Transverse colon (tissue), 4 donors: ENCODE results near the gene TRIL. TPM values are rescaled to one million over a fixed set of nuclear protein-coding genes. Genes with fewer than 3 reads are reported as not detected.

Experiments
- DNase-seq: peaks from one replicate; pipeline ENCODE4 v3.0.0-alpha.2; 2019
- H3K27ac ChIP-seq, 4 donors: fragments of 200-600 bp; sonication (generic); 2 replicates each; pipeline ENCODE4 v1.5.1; 2016 to 2018; ENCODE audit warnings: inconsistent platforms in 4 of 4
- H3K27me3 ChIP-seq: fragments of 200-600 bp; sonication (generic); 2 replicates; pipeline ENCODE4 v1.5.1; 2017; ENCODE audit warnings: inconsistent platforms
- H3K36me3 ChIP-seq, 4 donors: fragments of 200-600 bp; sonication (generic); 2 replicates each; pipeline ENCODE4 v1.5.1; 2017 to 2019; ENCODE audit warnings: inconsistent platforms in 4 of 4
- H3K4me1 ChIP-seq, 4 donors: fragments of 200-600 bp; sonication (generic); 2 replicates each; pipeline ENCODE4 v1.5.1; 2017 to 2020; ENCODE audit warnings: inconsistent platforms in 4 of 4
- H3K4me3 ChIP-seq, 4 donors: fragments of 200-600 bp; sonication (generic); 1 replicate in 1 of 4; 2 replicates in 3 of 4; pipeline versions ENCODE4 v1.5.1 to v1.6.1; 2017 to 2019; ENCODE audit warnings: inconsistent platforms in 4 of 4
- H3K9me3 ChIP-seq, 2 donors: fragments of 200-600 bp; sonication (generic); 2 replicates each; pipeline ENCODE4 v1.5.1; 2017 to 2019; ENCODE audit warnings: inconsistent platforms in 2 of 2
- EP300 ChIP-seq: sonication (generic); formaldehyde crosslinking; IDR thresholded peaks from one replicate; pipeline ENCODE4 v1.6.1; 2017; ENCODE audit warnings: antibody characterized with exemption, low read depth
- POLR2A ChIP-seq: fragments of 450-650 bp; IDR thresholded peaks from one replicate; pipeline ENCODE4 v1.6.1; 2016; ENCODE audit warnings: antibody characterized with exemption, mild to moderate bottlenecking, moderate library complexity
- POLR2AphosphoS5 ChIP-seq, 3 donors: sonication (generic); formaldehyde crosslinking; IDR thresholded peaks; one replicate each; pipeline ENCODE4 v1.6.1; 2016; ENCODE audit warnings: antibody characterized with exemption in 3 of 3
- WGBS, 2 donors: methylation state at CpG; one replicate each; pipeline ENCODE4 v1.1.5; 2018; ENCODE audit warnings: low coverage in 1 of 2; 5-methylcytosine and 5-hydroxymethylcytosine counted together
- in situ Hi-C, 4 donors: fragments of 200-750 bp; cut with MboI; loops; one replicate each; pipeline versions ENCODE4 v1.15.0 to v1.15.1; 2017; ENCODE audit warnings: low sequenced_read_pairs in 3 of 4, low pct_ligation_motif_present in 1 of 4, low pct_unique_long_range_greater_than_20kb in 1 of 4
- intact Hi-C: fragments of 100-400 bp; cut with DNase I; formaldehyde crosslinking; loops from one replicate; pipeline ENCODE4 v1.15.1; 2023; ENCODE audit warnings: low total_unique reads
- total RNA-seq, 4 donors: library from RNA; depleted of rRNA; stranded (reverse); fragments of >200 nt; gene quantifications; one replicate each; pipeline ENCODE4 v1.1.0, GENCODE V29; 2016
- TF ChIP-seq, protein P1 (sequence below), 5 experiments: fragments of 200-600 bp in 3 of 5; fragments of 450-650 bp in 2 of 5; sonication (generic) in 3 of 5; IDR thresholded peaks; 1 replicate in 2 of 5; 2 replicates in 3 of 5; pipeline ENCODE4 v1.5.1; 2016 to 2017; ENCODE audit warnings: antibody characterized with exemption in 5 of 5, inconsistent platforms in 3 of 5, mild to moderate bottlenecking in 2 of 5, moderate library complexity in 1 of 5

TRIL gene
- total RNA-seq, 4 donors from 2014 or later: 0.79 to 3.0 (median 1.0) TPM

GRCh38 chr7:28905464-28905863 is 52.7 kb downstream of the TRIL start:
- Histone ChIP-seq H3K27me3 (no peaks in the 10 kb centered on the region), H3K36me3 (no peaks in the 10 kb centered on the region), H3K9me3 (no peaks in the 10 kb centered on the region), H3K4me1 (no peaks in the 10 kb centered on the region), H3K4me3 (no peak overlapping the region), H3K27ac (no peak overlapping the region)
- intact Hi-C loops (no loop called here), in situ Hi-C loops (no loop called here)
- TF ChIP-seq POLR2A (no peak), EP300 (no peak), POLR2AphosphoS5 (IDR thresholded peaks at IDR 0.05) (no peak)
- TF ChIP-seq, protein P1, sequence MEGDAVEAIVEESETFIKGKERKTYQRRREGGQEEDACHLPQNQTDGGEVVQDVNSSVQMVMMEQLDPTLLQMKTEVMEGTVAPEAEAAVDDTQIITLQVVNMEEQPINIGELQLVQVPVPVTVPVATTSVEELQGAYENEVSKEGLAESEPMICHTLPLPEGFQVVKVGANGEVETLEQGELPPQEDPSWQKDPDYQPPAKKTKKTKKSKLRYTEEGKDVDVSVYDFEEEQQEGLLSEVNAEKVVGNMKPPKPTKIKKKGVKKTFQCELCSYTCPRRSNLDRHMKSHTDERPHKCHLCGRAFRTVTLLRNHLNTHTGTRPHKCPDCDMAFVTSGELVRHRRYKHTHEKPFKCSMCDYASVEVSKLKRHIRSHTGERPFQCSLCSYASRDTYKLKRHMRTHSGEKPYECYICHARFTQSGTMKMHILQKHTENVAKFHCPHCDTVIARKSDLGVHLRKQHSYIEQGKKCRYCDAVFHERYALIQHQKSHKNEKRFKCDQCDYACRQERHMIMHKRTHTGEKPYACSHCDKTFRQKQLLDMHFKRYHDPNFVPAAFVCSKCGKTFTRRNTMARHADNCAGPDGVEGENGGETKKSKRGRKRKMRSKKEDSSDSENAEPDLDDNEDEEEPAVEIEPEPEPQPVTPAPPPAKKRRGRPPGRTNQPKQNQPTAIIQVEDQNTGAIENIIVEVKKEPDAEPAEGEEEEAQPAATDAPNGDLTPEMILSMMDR (IDR thresholded peaks at IDR 0.05): no peak
- WGBS, 2 donors: 84 to 100% methylated on average over 2 to 3 of the region's 3 CpGs
- no peak for DNase-seq

- WGBS, 2 donors: 67 to 70% methylated on average over 8 to 10 of the region's 10 CpGs
- in situ Hi-C loops (no loop called here), intact Hi-C loops (loop anchor here (5.0 kb wide), 1 partner anchor 1613 kb away; no protein-coding TSS in a partner anchor)
- Histone ChIP-seq H3K27ac (peak overlapping the region in 1 of 4 donors; percentile 16), H3K4me3 (peak overlapping the region in 2 of 4 donors; percentile 10 to 17), H3K9me3 (no peaks in the 10 kb centered on the region), H3K36me3 (no peaks in the 10 kb centered on the region), H3K27me3 (no peaks in the 10 kb centered on the region), H3K4me1 (no peaks in the 10 kb centered on the region)
- DNase-seq: no peak
- TF ChIP-seq POLR2AphosphoS5 (IDR thresholded peaks at IDR 0.05): no peak
- TF ChIP-seq, protein P1 (IDR thresholded peaks at IDR 0.05): no peak
- TF ChIP-seq EP300: no peak
- TF ChIP-seq POLR2A: no peak
These were observed 53.5 kb downstream of the TRIL start for GRCh38 chr7:28904578-28905048.

DNA sequence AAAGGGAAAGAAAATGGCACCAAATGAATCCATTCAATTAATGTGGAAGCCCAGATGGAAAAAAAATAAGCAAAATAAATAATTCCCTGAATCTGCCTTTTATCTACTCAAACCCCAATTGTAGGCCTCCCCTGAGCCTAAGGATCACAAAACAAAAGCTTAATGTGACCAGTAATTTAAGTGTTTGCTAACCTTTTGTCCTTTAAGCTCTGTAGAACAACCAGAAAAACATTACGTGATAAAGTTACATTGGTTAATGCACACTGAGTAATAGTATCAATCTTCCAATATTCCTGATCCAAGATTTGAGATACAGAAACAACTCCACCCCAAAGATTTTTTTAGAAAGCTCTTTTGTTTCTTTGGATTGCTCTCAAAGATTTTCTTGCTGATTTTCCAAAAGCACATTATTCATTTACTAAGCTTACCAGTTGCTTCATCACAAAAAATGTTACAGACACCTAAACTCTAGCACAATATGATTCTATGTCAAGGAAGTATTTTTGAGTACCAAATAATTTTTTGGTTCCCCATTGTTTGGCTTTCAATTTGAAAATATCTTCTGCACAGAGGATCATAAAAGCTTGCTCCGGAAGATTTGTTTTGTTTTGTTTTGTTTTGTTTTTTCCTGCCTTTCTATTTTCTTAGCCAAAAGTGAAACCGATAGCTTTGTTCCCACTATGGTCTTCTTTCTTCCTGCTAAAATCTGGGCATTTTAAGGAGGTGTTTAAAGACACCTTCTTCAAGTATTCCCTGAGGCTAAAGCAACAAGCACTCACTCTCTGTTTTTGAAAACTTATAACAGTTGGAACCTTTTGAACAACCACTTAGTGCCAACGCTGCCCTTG is 54.2 kb downstream of the TRIL start:
- Histone ChIP-seq H3K4me1 (no peaks in the 10 kb centered on the region), H3K36me3 (no peaks in the 10 kb centered on the region), H3K4me3 (peak overlapping the region in 2 of 4 donors; percentile 10 to 17), H3K27me3 (no peaks in the 10 kb centered on the region), H3K27ac (peak overlapping the region in 1 of 4 donors; percentile 16), H3K9me3 (no peaks in the 10 kb centered on the region)
- intact Hi-C loops: loop anchor here (5.0 kb wide), 1 partner anchor 1613 kb away; no protein-coding TSS in a partner anchor
- TF ChIP-seq POLR2A: no peak
- TF ChIP-seq POLR2AphosphoS5 (IDR thresholded peaks at IDR 0.05): no peak
- TF ChIP-seq, protein P1 (IDR thresholded peaks at IDR 0.05): no peak
- TF ChIP-seq EP300: no peak
- DNase-seq: no peak
- in situ Hi-C loops: no loop called here
- 55 to 62% methylated on average over 4 of the region's 4 CpGs for WGBS, 2 donors

Other genes starting within 250 kb of the TRIL start
- 1 to 10 TPM in 3 of 4 donors, under 1 TPM in 1; 0.75 to 9.7 (median 4.8) TPM for gene CPVL, start 188.2 kb upstream of the TRIL start, total RNA-seq
- gene CHN2, start 236.4 kb upstream of the TRIL start, total RNA-seq: 10 to 100 TPM in 3 of 4 donors, 1 to 10 TPM in 1; 5.6 to 36.7 (median 16.8) TPM